HPDE6-E6E7 (cell line): ENCODE results near the gene HECA.
A peak's percentile ranks its signal among the peaks of the same experiment; 100 is the strongest.
"Not testable (repeated sequence)": the region's sequence is repeated elsewhere in the genome, so short reads cannot be mapped to it uniquely, and the experiment has no call there.

ENCODE experiments used
- DNase-seq: peaks from one replicate; pipeline ENCODE4 v3.0.0; 2011; ENCODE audit warnings: missing footprints; ENCODE audit errors: extremely low spot score

HECA gene, protein sequence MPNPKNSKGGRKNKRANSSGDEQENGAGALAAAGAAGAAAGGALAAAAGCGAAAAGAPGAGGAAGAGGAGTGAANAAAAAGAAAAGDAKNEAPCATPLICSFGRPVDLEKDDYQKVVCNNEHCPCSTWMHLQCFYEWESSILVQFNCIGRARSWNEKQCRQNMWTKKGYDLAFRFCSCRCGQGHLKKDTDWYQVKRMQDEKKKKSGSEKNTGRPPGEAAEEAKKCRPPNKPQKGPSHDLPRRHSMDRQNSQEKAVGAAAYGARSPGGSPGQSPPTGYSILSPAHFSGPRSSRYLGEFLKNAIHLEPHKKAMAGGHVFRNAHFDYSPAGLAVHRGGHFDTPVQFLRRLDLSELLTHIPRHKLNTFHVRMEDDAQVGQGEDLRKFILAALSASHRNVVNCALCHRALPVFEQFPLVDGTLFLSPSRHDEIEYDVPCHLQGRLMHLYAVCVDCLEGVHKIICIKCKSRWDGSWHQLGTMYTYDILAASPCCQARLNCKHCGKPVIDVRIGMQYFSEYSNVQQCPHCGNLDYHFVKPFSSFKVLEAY

DNA sequence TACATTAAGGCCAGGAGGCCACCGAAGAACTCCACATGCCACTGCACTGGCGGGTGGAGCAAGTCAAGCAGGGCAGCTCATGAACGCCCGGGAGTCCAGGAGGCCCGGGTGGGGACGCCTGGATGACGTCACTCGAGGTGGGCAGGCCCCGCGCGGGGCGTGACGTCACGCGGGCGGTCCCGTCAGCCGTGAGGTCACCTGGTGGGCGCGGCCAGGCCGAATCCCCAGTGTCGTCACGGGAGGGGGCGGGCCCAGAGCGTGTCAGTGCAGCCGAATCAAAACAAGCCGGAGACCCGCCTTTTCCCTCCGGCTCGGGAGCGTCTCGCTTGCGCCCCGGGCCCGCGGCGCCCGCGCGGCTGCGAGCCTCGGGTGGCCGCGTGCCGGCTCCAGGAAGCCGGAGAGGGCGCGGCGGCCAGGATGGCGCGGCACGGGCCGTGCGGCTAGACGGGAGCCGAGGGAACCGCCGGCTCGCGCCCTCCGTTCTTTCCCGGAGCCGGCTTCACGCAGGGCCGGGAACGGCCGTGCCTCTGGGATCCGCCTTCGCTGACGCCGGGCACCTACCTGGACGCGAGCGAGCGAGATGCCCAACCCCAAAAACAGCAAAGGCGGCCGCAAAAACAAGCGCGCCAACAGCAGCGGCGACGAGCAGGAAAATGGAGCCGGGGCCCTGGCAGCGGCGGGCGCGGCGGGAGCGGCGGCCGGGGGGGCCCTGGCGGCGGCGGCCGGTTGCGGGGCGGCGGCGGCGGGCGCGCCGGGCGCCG is at the start of gene HECA:
Gene HECA, plus strand, starts transcription at position 264 of the 761 bp plus-strand sequence. Its CDS starts 317 bp downstream, at position 581.
- DNase-seq, result peak; percentile 79

DNA sequence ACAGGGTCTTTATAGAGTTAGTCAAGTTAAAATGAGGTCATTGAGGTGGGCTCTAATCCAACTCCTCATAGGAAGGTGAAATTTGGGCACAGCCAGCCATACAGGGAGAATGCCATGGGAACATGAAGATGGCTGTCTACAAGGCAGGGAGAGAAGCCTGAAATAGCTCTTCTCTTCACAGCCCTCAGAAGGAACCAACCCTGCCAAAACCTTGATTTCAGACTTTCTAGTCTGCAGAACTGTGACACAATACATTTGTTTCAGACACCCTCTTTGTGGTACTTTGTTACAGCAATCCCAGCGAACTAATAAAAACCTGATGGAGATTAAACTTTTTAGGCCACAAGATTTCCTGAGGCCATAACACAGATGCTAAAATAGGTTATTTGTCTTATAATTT is 43.1 kb upstream of the HECA start:
- no peak for DNase-seq

- DNase-seq, result no peak
Measured at GRCh38 chr6:139099984-139100383, 34.9 kb upstream of the HECA start.

DNA sequence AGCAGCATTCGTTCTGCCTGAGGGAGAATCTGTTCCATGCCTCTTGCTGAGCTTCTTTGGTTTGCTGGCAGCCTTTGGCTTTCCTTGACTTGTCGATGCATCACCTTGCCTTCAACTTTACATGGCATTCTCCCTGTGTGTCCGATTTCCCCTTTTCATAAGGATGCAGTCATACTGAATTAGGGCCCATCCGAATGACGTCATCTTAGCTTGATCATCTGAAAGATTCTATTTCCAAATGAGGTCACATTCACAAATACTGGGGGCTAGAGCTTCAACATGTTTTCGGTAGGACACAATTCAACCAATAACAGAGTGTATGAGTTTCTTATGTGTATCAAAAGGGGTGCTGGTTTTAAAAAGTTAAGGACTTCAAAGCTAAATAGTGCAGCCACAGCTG is 27.8 kb upstream of the HECA start:
- no peak for DNase-seq

GRCh38 chr6:139108378-139108777 is 26.5 kb upstream of the HECA start:
- no peak for DNase-seq

DNA sequence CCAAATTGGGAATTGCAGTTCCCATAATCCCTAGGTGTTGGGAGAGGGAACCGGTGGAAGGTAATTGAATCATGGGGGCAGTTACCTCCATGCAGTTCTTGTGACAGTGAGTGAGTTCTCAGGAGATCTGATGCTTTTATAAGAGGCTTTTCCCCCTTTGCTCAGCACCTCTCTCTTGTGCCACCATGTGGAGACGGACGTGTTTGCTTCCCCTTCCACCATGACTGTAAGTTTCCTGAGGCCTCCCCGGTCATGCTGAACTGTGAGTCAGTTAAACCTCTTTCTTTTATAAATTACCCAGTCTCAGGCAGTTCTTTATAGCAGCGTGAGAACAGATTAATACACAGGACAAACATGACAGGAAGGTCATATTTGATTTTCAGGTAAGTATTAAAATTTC is 25.3 kb upstream of the HECA start:
- no peak for DNase-seq

- peak; percentile 71 for DNase-seq
Measured at GRCh38 chr6:139112146-139112545, 22.7 kb upstream of the HECA start.

DNA sequence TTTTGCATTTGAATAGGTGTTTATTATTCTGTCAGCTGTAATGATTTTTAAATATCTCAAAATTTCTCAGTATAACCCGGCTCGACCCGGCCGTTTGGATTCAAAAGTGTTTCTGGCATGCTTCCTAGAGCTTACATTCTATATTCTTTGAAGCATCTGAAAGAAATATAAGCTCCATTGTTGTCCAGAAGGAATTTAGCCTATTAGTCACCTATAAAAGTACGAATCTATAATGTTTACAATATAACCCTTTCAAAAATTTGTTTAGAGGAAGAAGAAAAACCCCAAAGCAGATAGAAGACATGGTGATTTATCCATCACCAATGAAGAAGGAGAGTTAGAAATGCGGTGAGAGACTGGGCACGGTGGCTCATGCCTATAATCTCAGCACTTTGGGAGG is 22.3 kb upstream of the HECA start:
- DNase-seq, result no peak

DNA sequence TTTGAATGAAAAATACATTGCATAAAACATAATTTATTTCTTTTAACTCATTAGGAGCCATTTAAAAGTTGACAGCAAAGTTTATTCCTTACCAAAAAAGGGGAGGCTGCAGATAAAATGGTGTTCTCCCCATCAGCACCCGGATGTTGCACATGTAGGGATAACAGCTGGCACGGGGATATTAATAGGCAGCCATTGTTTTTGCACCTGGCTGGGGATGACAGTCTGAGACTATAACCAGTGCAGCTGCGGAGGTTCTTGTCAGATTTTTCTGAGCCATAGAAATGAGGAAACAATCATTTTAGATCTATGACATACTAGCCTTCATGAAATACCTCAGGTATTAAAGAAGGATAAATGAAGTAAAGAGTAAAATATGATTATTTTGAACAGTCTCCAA is 20.1 kb upstream of the HECA start:
- DNase-seq, result no peak

GRCh38 chr6:139115989-139116758 is 18.7 kb upstream of the HECA start:
- no peak for DNase-seq

DNA sequence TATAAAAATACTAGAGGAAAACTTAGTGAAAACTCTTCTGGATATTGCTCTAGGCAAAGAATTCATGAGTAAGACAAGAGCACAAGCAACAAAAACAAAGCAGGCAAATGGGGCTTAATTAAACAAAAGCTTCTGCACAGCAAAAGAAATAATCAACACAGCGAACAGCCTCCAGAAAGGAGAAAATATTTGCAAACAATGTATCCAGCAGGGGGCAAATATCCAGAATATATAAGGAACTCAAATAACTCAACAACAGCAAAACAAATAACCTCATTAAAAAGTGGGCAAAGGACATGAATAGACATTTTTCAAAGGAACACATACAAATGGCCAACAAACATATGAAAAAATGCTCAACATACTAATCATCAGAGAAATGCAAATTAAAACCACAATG is 17.1 kb upstream of the HECA start:
- DNase-seq, result no peak

GRCh38 chr6:139119552-139119951 is 15.3 kb upstream of the HECA start:
- no peak for DNase-seq

DNA sequence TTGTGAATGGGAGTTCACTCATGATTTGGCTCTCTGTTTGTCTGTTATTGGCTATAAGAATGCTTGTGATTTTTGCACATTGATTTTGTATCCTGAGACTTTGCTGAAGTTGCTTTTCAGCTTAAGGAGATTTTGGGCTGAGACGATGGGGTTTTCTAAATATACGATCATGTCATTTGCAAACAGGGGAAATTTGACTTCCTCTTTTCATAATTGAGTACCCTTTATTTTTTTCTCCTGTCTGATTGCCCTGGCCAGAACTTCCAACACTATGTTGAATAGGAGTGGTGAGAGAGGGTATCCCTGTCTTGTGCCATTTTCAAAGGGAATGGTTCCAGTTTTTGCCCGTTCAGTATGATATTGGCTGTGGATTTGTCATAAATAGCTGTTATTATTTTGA is 12.1 kb upstream of the HECA start:
- DNase-seq, result not testable (repeated sequence)

- peak; percentile 58 for DNase-seq
Measured at GRCh38 chr6:139124887-139125672, 9.8 kb upstream of the HECA start.

- no peak for DNase-seq
Measured at GRCh38 chr6:139126255-139126654, 8.6 kb upstream of the HECA start.

GRCh38 chr6:139126931-139127330 is 7.9 kb upstream of the HECA start:
- no peak for DNase-seq

DNA sequence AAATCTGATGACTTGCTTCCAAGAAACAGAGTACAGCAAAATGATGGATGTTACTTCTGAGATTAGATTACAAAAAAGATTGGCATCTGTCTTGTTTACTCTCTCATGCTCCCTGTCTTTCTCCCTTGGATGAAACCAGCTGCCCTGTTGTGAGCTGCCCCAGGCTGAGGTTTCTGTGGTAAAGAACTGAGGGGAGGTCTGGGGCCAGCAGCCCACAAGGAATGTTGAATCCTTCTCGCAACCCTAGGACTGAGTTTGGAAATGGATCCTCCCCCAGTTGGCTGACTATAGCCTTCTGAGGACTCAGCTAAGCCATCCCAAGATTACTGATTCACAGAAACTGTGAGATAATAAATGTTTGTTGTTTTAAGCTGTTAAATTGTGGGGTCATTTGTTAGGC is 5.6 kb upstream of the HECA start:
- no peak for DNase-seq

DNA sequence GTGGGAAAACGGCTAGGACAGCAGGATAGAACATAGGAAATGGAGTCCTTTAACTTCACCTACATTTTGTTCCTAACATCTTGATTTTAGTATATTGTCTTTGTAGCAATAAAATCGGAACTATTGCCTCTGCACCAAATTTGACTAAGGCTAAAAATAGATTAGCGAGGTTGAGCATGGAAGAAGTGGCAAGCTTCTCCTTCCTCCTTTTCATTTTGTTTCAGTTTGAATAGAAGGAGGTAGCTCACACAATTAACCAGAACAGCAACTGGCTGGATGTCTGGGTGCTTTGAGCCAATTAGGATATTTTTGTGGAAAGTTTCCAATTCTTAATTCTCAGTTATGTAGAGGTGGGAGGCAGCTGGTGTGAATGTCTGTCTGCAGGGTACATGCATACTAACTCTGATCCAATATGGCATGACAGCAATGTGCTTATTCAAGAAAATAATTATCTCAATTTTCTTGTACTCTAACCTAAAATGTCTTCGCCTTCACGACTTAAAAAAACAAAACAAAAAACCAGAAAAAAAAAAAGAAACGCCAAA is 3.1 kb upstream of the HECA start:
- DNase-seq, result no peak

- no peak for DNase-seq
Measured at GRCh38 chr6:139133262-139134063, 1.4 kb upstream of the HECA start.

DNA sequence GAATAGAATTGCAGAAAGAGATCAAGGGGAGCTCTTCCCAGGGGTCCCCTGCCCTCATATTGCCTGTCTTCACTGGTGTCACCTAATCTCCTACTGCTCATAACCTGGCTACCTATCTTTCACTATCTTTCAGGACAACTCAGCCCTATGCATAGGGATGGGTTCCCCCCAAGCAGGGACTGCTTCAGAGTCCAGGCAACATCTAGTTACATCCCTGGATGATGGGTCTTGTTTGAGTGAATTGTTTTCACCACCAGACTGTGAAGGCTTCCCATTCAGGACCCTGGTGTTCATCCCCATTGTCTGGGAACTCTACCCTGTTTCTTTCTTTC is 850 bp upstream of the HECA start:
- no peak for DNase-seq
